NAMALWA (cell line): Measurements from ENCODE around the gene RAB11FIP5.
"Not testable (repeated sequence)": the region's sequence is repeated elsewhere in the genome, so short reads cannot be mapped to it uniquely, and the experiment has no call there.

ENCODE experiments used
- DNase-seq: peaks from one replicate; pipeline ENCODE4 v3.0.0-alpha.2; 2015; ENCODE audit warnings: low spot score

Gene RAB11FIP5

DNA sequence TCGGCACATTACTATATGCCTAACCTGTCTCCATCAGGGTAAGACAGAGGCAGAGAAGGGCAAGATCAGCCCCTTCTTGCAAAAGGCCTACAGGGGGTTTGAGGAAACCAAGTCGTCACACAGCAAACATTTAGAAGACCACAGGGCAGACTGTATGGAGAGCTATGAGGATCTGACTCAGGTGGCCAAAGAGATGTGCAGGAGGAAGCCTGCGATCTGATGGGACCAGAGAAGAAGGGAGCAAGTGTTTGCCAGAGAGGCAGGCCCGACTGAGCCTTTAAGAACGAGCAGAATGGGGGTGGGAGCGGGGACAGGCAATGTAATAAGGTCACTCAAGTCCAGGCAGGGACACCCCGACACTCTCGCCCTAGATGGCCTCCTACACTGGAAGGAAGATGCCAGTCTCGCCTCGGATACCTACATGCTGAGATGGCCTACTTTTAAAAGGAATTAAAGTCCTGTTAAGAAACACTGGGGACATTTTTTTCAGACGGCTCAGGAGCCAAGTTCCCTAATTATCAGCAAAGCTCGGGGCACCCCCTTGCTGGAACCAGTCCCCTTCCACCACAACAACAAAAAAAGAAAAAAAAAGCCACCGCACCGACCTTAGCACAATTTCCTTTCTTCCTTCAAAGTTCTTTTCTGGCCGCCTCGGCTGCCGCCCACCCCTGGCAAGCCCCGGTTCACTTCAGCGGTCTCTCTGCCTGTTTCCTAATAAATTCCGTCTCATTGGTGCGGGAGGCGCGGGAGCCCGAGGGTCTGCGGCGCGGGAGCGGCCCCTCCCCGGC lies 42.7 kb downstream of the RAB11FIP5 start:
- DNase-seq = peak; percentile 37

DNA sequence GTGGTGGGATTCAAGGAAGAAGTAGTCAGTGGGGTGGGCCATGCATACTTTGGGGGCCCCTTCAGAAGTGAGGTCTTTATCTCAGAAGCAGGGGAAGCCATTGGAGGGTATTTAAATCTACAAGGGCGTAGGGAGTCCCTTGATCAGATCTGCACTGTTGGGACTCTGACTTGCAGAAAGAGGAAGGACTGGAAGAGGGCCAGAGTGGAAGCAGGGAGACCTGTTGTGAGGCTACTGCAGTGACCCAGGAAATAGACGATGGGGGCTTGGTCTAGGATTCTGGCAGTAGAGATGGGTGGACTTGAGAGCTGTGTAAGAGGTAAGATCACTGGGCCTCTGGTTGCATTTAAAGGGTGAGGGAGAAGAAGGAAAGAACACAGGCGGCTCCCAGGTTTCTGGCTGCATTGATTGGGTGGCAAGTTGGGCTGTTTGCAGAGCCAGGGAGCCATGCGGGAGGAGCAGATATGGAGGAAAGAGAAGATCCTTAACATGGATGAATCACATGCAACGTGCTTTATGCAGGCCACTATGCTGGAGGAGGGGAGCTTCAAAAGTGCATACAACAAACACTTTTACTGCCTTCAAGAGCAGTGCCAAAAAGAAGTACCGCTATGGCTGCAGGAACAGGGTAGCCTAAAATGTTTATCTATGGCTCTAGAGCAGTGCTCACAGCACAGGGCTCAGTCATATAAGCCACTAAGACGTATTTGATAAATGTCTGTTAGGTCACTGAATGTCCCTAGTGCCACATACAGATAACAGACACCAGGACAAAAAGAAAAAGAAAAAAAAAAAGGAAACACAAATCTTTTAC lies 43.5 kb downstream of the RAB11FIP5 start:
- no peak for DNase-seq

DNA sequence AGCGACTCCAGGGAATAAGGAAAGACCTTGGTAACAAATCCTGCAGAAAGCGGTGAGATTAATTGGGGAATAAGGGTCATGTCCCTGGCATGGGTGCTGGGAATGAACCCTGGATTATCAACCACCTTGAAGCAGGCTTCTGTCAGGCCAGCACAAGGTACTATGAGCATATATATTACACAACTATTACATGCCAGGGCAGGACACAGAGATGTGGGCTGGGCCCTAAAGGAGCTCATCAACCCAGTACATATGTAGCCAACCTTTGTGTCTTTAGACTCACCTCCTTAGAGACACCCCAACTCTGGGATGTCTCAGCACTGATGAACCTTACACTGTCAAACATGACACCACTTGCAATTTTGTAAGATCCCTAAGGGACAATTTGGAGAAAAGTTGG lies 44.6 kb downstream of the RAB11FIP5 start:
- no peak for DNase-seq

DNA sequence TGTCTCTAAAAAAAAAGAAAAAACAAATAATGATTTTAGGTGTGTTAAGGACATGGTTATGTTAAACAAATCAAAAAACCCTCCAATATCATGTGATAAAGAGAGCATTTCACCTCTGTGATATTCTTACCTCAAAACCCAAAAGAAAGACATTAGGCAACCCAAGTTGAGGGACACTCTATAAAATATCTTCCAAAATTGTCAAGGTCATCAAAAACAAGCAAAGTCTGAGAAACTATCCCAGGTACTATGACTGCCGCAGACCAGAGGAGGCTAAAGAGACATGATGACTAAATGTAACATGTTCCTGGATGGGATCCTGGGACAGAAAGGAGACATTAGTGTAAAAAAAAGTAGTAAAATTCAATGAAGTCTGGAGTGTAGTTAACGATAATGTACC lies 45.7 kb downstream of the RAB11FIP5 start:
- no peak for DNase-seq

DNA sequence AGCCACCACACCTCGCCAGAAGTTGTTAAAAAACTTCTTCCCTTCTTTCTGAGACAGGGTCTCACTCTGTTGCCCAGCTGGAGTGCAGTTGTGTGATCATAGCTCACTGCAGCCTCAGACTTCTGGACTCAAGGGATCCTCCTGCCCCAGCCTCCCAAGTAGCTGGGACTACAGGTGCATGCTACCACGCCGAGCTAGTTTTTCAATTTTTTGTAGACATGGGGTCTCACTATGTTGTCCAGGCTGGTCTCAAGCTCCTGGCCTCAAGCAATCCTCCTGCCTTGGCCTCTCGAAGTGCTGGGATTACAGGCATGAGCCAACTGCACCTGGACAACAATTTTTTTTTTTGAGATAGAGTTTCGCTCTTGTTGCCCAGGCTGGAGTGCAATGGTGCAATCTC lies 47.7 kb downstream of the RAB11FIP5 start:
- not testable (repeated sequence) for DNase-seq

DNA sequence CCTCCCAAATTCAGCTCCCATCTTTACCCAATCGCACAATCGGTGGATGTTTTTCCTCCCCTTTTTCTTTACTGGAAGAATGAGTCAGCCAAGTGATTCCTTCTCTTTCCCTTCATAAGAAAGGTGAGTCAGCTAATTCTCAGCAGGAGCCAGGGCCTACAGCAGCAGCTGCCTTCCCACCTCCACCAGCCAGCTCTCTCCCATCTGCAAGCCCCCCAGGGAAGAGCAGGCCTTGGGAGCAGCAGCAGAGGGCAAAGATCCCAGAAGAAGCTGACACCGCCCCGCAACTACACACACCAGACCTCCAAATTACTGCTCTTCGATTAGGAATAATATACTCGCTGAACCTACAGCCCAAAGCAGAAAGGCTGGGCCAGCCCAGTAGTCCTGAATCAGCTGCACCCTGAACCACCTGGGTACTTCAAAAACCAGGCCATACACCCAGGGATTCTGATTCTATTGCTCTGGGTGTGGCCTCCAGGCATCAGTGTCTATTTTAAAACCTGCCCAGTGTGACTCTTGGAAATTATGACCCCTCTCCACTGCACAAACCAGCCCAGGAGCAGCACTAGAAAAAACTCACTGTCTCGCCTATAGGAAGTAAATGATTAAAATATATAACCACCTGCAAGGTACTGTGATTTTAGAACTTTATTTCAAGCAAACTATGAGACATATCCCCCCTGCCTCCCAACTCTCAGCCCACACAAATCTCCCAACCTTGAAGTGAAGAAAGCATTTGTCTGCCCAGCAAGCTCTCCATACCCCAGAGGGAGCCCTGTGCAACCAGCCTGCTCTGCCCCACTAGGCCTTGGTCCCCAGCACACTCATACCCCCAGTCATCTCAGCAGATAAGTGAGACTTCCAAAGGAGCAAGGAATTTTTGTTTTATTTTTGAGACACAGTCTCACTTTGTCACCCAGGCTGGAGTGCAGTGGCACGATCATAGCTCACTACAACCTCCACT lies 48.6 kb downstream of the RAB11FIP5 start:
- no peak for DNase-seq

DNA sequence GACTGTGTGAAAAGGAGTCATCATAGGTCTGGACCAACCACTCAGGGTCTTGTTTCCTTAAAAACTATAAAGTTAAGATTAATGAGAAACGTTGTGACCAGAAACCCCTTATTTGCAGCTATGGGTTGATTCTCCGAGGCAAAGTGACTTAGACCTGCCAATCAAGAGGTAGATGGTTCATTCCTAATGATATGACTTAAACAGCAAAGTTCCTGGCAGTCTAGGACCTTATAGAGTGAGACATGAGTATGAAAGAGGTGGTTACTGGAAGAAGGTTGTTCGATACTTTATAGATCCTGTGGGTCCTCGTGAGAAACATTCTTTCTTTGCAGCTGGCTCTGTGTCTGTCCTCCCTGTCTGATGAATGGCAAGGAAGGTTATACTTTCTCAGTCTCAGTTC lies 49.3 kb downstream of the RAB11FIP5 start:
- DNase-seq = no peak

DNA sequence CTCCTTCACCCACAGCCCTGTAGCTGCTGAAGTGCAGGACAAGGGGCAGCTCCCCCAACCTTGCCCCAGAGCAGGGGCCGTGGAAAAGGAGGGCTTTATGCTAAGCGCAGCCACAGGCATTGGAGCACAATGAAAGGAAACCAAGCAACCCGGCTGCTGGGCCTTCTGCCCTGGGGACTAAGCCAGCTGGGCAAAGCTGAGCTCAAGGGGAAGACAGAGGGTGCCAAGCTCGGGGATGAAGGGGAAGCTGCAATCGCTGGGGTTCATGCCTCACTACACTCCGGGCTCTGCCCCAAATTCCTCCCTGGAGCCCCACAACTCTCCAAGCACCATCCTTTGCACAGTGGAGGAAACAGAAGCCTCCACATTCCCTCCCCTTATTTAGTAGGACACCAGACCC lies 53.6 kb downstream of the RAB11FIP5 start:
- no peak for DNase-seq

DNA sequence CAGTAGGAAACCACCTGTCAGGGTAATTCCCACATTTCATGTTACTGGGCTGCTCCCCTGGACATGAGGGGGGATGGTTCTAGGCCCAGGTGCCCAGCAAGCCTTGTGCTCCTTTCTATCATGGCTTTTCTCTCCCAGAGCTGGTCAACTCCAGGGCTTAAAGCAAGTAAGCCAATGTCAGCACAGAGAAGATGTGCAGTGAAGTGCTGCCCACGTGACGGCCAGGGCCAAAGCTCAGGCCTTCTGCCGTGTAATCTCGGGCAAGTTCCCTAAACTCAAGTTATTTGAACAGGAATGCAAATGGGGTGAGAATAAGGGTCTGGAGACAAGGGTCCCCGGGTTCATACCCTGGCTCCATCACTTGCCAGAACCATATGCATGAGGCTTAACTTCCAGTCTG lies 57.8 kb downstream of the RAB11FIP5 start:
- no peak for DNase-seq

DNA sequence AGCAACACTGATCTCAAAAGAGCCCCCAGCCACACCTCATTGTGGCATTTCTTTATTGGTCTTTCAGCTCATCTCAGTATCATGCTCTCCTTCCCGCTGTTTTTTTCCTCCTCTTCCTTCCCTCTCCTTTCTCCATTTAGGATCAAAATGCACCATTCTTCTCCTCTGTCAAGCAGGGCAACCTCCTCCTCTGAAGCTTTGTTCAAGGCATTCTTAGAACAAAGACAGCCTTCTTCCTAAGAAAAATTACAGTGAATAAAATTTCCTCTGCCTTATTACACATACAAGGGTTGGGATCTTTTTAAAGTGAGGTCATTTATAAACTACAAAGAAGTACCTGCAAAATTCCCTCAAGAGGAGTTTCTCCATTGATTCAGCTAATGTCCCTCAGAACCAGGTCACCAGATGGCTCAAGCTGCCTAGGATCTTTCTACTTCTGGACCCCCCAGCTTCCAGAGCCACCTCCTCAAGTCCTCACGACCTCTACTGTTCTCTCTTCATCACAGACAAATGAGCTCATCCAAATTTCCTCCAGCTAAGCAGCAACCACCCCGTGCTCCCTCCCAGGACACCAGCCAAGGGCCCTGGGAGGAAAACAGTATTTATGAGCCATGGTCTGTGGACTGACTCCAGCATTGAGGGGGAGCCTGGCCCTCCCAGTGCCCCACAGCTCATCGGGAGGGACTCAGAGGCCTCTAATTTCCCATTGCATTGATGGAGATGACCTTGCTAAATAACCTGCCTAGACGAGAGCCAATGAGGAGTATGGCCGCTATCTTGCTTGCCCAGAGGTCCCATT lies 59.2 kb downstream of the RAB11FIP5 start:
- DNase-seq = no peak

DNA sequence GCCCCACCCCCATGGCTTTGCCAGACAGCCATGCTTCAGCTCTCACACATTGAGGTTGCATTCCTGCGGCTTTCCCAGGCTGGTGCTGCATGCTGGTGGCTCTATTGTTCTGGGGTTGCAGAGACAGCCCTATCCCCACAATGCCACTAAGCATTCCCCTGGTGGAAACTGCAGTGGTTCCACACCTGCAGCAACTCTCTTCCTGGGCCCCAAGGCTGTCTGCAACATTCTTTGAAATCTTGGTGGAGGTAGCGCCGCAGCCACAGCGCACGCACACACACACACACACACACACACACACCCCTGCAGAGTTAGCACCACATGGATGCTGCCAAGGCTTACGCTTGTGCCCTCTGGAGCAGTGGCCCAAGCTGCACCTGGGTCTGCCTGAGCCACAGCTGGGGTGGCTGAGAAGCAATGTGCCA lies 62.6 kb downstream of the RAB11FIP5 start:
- no peak for DNase-seq

DNA sequence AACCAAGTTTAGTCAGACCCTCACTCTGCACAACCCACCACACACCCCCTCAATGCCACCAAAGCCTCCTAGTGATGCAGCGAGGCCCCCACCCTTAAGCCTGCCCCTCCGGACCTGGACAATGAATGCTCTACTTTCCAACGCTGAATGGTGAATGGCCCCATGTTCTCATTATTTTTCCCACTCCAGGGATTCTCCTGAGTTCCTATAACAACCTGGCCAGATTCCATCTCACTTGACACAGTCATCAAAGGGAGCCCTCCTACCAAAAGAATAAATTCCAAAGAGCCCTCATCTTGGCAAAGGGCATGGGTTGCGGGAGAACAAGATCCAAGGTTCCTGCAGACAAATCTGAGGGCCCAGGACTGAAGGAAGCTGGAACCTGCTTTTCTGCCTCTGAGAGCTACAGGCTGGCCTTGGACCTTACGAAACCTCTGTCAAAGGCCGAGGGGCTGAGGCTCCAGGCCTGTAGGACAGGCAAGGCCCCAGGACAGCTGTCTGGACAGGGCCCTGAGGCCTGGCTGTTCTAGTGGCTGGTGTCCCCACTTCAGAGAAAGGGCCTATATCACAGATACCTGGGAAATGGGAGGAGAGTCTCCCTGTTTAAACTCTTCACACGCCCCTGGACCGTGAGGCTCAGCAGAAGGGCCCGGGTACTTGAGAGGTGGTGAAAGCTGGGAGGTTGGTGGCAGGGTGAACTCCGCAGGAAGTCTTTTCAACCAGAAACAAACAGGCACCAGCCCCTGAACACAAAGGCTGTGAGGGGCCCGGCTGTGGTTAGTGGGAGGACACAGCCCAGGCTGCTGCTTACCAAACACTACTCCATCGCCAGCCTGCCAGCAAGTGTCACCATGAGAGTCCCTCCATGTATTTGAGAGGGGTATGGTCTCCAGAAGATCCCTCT lies 68.6 kb downstream of the RAB11FIP5 start:
- DNase-seq = no peak

DNA sequence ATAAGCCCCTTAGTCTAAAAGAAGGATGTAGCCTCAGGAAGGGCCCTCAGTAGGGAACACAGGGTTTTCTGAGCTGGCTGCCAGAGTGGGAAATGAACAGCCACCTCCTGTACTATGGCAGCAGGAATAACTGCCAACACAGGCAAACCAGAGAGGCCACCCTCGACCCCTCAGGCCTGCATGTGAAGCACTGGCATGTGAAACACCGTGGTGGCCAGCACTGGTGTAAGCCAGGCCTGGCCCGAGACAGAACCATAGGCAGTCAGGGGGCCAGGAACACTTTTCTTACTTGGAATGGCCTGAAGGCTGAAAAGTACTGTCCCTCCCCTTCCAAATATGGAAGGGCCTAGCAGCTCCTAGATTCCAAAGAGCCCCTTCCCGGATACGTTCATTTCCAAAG lies 69.5 kb downstream of the RAB11FIP5 start:
- no peak for DNase-seq

DNA sequence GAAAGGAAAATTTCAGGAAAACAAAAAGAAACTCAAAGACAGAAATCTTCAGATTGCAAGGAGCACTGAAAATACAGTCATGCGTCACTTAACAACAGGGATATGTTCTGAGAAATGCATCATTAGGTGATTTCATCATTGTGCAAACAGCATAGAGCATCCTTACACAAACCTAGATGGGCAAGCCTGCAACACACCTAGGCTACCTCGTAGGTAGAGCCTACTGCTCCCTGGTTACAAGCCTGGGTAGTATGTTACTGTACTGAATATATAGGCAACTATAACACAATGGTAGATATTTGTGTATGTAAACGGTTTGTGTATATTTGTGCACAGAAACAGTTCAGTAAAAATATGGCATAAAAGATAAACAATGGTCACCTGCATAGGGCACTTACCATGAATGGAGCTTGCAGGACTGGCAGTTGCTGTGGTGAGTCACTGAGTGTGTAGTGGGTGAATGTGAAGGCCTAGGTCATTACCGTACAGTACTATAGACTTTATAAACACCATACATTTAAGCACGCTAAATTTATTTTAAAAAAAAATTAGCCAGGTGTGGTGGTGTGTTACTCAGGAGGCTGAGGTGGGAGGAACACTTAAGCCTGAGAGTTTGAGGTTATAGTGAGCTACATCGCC lies 74.7 kb downstream of the RAB11FIP5 start:
- DNase-seq = no peak

DNA sequence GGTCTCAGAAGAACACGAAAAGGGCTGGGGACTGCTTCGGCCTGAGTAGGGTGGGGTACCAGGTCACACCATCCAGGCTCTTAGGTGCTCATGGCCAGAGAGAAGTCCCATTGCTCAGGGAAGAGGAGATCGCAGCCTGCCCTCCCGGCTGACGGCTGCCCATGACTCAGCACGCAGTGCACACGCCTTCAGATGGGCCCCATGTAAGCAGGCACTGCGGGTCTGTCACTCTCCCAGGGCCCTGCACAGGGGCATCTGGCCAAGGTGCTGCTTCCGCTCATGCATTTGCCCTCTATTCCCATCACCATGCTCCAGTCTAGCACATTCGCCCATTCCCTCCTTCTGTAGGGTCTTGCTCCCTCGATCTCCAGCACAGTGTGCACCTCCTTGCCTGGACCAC lies 76.0 kb downstream of the RAB11FIP5 start:
- DNase-seq = no peak

DNA sequence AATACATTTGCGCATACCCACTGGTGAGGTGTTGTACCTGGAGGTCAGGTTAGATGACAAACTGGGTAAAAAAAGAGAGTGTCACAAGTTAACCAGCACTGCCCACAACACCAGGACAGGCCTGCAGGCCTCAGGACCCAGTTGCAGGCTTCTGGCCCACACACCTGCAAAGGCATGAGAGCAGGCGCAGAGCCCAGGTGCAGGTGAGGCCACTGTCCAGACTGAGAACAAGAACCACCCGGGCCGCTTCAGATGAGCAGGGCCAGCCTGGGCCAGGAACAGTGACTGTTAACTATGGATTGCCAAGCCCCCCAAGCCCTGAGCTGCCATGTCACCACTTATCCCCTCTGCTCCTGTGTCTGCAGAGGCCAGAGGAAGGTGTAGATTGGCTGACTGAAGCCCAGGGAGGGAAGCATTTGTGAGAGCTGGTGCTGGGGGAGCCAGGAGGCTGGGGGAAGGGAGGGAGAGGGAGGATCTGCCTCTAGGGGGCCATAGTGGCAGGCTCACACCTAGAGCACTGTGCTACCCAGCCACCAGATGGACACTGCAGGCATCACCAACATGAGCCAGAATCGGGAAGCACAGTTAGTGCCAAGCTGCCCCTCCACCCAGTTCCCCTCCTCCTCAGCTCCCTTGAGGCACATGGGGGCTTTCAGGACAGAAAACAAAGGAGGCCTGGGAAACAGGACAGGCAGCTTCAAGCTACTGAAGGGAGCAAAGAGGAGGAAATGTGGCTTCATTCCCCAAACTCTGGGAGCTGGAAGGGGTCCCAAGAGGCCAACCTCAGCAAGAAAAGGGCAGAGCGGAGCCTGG lies 76.6 kb downstream of the RAB11FIP5 start:
- DNase-seq = peak; percentile 17

DNA sequence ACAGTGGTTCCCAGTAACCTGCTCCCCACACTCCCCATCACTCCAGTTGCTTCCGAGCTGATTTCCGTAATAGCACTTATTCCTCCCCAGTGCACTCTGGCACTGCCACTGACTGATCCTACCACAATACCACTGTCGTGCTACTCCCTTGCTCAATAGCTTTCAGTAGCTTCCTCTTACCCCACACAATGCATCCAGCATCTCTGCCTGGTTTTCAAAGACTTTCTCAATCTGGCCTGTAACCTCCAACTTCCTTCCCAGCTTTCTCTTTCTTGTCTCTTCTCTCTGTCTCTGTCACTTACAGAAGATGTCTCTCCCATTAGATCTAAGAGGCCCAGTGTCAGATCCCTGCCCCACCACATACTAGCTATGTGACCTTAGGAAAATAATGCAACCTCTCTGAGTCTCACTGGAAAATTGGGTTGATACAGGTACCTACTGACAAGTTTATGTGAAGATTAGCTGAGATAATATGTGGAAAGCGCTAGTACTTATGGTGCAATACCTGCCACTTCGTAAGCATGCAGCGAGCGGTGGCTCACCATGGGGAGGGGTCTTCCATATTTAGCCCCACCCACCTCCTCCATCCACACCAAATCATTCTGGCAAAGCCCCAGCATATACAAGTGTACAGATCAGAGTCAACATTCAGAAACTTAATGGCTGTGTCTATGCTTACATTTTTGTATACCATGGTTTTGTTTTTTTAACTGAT lies 77.9 kb downstream of the RAB11FIP5 start:
- DNase-seq = no peak

DNA sequence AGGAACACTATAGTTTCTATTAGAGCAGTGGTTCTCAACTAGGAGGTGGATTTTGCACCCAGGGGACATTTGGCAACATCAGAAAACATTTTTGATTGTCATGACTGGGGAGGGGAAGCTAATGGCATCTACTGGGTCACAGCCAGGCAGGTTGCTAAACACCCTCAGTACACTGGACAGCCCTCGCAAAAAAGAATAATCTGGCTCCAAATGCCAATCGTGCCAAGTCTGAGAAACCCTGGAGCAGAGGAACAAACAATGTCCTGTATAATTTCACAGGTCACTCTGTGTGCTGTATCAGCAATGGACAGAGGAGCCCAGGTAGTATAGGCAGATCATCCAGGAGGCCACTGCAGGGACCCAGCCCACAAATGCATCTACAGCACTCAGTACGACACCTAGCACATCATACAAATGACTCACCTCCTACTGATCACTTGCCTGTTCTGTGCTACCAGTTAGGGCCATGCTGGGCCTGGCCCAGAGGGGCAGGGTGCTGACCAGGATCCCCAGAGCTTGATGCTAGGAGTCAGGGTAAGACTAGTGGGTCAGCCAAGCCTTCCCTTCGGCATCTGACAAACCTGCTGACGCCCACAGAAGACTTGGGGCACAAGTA lies 78.9 kb downstream of the RAB11FIP5 start:
- no peak for DNase-seq
